Smooth muscle cell of the pulmonary artery (primary cell): ENCODE data around the gene PRPS1. TPM values are rescaled to one million over a fixed set of nuclear protein-coding genes. Genes with fewer than 3 reads are reported as not detected.

Experiments
- total RNA-seq: library from RNA; depleted of rRNA; stranded (reverse); fragments of >200 nt; gene quantifications from 2 replicates; pipeline ENCODE4 v1.2.3, GENCODE V29; 2014

Gene PRPS1
- total RNA-seq: 17.0 and 28.8 TPM in 2 replicates

GRCh38 chrX:107627838-107628661, at the start of gene PRPS1:
TSS of gene PRPS1 (plus strand) at chrX:107628510. CDS start at chrX:107628629, 119 bp downstream.

Other genes starting within 250 kb of the PRPS1 start
- gene FRMPD3, start 178.9 kb upstream of the PRPS1 start, total RNA-seq: under 0.01 TPM in 1 of 2 replicates, not detected in the other
- 22.6 and 40.1 TPM in 2 replicates for gene TSC22D3, start 147.3 kb downstream of the PRPS1 start, total RNA-seq
- gene NCBP2L, start 149.2 kb downstream of the PRPS1 start, total RNA-seq: not detected in 2 replicates
- 11.8 and 11.9 TPM in 2 replicates for gene MID2, start 197.4 kb downstream of the PRPS1 start, total RNA-seq